ENCODE measurements around the gene ETF1.

Gene ETF1

GRCh38 chr5:138460032-138460693 lies 82.9 kb downstream of the ETF1 start:
- DNase-seq: no peak

GRCh38 chr5:138459311-138459933 lies 83.6 kb downstream of the ETF1 start:
- no peak for DNase-seq

DNA sequence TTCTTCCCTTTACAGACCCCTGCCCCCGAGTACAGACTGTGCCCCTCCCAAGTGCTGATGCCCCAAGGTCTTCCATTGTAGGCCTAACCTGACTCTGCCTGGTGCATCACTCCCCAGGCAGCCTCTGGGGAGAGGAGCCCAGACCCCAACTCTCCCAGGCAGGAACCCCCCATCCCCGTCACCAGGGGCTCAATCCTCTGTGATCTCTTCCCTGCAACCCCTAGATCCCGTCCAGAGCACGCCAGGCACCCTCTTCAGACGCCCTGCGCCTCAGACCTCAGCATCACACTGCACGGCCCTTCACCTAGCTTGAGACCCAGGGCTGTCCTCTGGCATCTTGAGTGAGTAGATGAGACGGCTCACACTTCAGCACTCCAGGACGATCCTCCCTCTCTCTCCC lies 84.2 kb downstream of the ETF1 start:
- DNase-seq: no peak

- DNase-seq: no peak
Observed at GRCh38 chr5:138458384-138458783, 84.7 kb downstream of the ETF1 start.

DNA sequence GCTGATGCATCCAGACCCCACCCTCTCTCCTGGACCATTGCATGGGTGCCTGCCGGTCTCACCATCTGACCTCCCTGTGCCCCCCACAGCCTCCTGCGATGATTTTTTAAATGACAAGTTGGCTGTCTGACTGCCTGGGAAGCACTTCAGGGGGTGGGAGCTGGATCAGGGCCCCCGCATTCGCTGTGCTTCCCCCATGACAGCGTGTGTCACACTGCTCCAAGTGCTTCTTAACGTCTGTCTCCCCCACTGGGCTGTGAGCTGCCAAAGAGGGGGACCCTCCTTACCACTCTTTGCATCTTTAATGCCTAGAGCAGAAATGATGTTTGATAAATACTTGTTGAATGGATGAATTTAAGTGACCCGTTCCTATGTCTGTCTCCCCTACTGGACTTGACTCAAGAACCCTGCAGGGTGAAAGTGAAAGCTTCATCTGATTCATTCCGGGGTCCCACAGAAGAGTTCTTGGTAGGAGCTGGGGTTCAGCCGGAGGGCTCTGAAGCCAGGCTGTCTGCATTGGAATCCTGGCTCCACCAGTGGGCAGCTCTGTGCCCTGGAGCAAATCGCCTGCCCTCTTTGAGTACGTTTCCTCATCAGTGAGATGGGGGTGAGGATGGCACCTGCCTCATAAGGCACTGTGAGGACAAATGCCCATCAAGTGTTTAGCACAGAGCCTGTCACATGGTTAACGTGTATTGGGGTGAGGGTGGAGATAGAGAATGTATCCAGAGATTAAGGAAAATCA lies 85.3 kb downstream of the ETF1 start:
- no peak for DNase-seq

Data from SW 1271 (cell line).